ENCODE data around the gene IL25. TPM values are rescaled to one million over a fixed set of nuclear protein-coding genes. Genes with fewer than 3 reads are reported as not detected.
"Not testable (repeated sequence)": the region's sequence is repeated elsewhere in the genome, so short reads cannot be mapped to it uniquely, and the experiment has no call there.

IL25 gene
- total and polyA plus RNA-seq, 9 donors = not detected

DNA sequence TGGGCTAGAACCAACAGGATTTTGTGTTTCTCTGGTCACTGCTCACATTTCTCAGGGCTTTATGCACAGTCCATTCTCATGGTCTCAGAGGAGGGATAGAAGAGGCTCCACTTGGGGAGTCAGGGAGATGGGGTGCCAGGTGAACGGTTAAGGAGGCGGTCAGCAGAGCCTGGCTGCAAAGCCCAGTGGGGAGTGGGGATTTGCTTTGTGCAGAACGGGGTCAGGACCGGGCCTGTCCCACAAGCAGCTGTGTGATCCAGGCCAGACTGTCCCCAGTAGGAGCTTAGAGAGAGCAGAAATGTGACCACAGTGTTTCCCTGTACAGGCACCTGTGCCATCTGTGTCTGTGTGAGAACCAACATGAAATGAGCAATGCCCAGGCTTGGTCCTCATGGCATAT lies 8.4 kb downstream of the IL25 start:
- 55% methylated on average over 2 of the region's 4 CpGs for WGBS (ENCODE audit: insufficient coverage)
- Histone ChIP-seq H3K36me3 (ENCODE audit: control insufficient read depth, insufficient read depth, low read length) (no peaks in the 10 kb centered on the region), H3K4me3 (ENCODE audit: low read length) (no peak overlapping the region), H3K27ac (ENCODE audit: low read length) (no peak overlapping the region), H3K27me3 (ENCODE audit: control insufficient read depth, insufficient read depth, low read length) (peaks cover 8% of the 10 kb centered on the region), H3K4me1 (ENCODE audit: control insufficient read depth, insufficient read depth, low read length) (peaks cover 29% of the 10 kb centered on the region), H3K9me3 (replicated peaks; ENCODE audit: control insufficient read depth, low read depth, low read length) (no peaks in the 10 kb centered on the region)
- DNase-seq = no peak

DNA sequence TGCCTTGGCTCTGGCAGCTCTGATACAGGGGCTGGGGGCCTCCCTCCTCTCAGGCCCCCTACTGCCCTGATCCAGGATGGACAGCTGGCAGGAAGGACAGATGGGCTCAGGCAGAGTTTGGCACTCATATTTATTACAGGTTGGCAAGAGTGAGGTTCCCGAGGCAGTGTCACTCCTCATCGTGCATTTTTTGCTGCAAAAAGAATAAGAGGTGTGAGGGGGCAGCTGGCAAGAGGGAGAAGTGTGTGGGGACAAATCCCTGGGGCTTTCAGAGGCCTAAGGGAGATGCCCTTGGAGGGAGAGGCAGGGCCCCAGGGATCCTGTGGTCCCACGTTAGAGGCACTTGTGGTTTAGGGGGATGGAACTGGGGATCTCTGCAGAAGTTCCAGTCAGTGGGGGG lies 9.3 kb downstream of the IL25 start:
- peaks cover 23% of the 10 kb centered on the region for H3K4me1 ChIP-seq (ENCODE audit: control insufficient read depth, insufficient read depth, low read length)
- WGBS (ENCODE audit: insufficient coverage) = 65% methylated on average over 3 of the region's 3 CpGs
- H3K36me3 ChIP-seq (ENCODE audit: control insufficient read depth, insufficient read depth, low read length) = no peaks in the 10 kb centered on the region
- H3K9me3 ChIP-seq (replicated peaks; ENCODE audit: control insufficient read depth, low read depth, low read length) = no peaks in the 10 kb centered on the region
- no peak overlapping the region for H3K27ac ChIP-seq (ENCODE audit: low read length)
- no peak for DNase-seq
- H3K4me3 ChIP-seq (ENCODE audit: low read length) = no peak overlapping the region
- H3K27me3 ChIP-seq (ENCODE audit: control insufficient read depth, insufficient read depth, low read length) = peaks cover 3% of the 10 kb centered on the region

DNA sequence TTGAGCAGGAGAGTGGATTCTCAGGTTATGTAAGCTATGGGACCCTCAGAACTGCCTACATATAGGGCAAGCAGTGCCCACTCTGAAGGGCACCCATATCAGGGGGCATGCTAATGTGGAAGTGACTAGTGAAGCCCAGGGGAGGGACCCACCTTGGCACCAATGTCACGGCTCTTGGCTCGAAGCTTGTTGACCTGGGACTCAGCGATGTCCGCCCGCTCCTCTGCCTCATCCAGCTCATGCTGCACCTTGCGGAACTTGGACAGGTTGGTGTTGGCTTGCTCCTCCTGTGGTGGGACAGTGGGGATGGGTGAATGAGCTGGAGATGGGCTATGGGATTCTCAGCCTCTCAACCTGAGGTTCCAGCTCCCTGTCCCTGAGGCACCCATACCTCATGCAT lies 9.7 kb downstream of the IL25 start:
- Histone ChIP-seq H3K9me3 (replicated peaks; ENCODE audit: control insufficient read depth, low read depth, low read length) (no peaks in the 10 kb centered on the region), H3K27me3 (ENCODE audit: control insufficient read depth, insufficient read depth, low read length) (peaks cover 2% of the 10 kb centered on the region), H3K36me3 (ENCODE audit: control insufficient read depth, insufficient read depth, low read length) (no peaks in the 10 kb centered on the region), H3K4me1 (ENCODE audit: control insufficient read depth, insufficient read depth, low read length) (peaks cover 19% of the 10 kb centered on the region), H3K4me3 (ENCODE audit: low read length) (no peak overlapping the region), H3K27ac (ENCODE audit: low read length) (no peak overlapping the region)
- no peak for DNase-seq
- WGBS (ENCODE audit: insufficient coverage) = 100% methylated on average over 1 of the region's 6 CpGs

DNA sequence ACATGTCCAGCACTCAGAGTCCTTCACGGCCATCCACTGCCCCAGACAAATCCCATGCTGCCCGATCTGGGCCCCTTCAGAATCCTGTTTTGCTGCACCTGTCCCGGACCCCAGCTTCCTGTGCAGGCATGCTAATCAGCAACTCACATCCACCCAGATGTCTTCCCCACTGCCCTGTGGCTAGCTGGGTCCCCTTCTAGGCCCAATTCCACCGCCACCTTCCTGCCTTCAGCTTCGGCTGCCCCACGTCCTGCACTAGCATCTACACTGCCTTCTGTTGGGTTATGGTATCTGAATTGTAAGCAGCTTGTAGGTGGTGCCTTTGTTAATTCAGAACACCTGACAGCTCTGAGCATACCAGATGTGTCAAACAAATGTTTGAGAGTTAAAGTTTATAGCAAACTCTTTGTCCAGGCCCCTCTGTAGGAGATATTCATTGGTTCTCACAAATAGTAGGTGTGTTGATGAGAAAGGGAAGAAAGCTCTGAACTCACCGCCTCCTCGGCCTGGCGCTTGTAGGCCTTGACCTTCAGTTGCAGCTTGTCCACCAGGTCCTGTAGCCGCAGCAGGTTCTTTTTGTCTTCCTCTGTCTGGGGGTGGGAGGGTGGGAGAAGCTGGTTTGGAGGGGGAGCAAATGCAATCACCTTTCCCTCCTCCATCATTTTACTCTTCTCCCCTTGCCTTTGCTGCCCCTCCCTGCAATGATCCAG lies 10.3 kb downstream of the IL25 start:
- H3K4me3 ChIP-seq (ENCODE audit: low read length) = no peak overlapping the region
- peaks cover 18% of the 10 kb centered on the region for H3K4me1 ChIP-seq (ENCODE audit: control insufficient read depth, insufficient read depth, low read length)
- no peak for DNase-seq
- H3K36me3 ChIP-seq (ENCODE audit: control insufficient read depth, insufficient read depth, low read length) = no peaks in the 10 kb centered on the region
- no peak overlapping the region for H3K27ac ChIP-seq (ENCODE audit: low read length)
- 19% methylated on average over 3 of the region's 10 CpGs for WGBS (ENCODE audit: insufficient coverage)
- H3K27me3 ChIP-seq (ENCODE audit: control insufficient read depth, insufficient read depth, low read length) = peaks cover 2% of the 10 kb centered on the region
- no peaks in the 10 kb centered on the region for H3K9me3 ChIP-seq (replicated peaks; ENCODE audit: control insufficient read depth, low read depth, low read length)

DNA sequence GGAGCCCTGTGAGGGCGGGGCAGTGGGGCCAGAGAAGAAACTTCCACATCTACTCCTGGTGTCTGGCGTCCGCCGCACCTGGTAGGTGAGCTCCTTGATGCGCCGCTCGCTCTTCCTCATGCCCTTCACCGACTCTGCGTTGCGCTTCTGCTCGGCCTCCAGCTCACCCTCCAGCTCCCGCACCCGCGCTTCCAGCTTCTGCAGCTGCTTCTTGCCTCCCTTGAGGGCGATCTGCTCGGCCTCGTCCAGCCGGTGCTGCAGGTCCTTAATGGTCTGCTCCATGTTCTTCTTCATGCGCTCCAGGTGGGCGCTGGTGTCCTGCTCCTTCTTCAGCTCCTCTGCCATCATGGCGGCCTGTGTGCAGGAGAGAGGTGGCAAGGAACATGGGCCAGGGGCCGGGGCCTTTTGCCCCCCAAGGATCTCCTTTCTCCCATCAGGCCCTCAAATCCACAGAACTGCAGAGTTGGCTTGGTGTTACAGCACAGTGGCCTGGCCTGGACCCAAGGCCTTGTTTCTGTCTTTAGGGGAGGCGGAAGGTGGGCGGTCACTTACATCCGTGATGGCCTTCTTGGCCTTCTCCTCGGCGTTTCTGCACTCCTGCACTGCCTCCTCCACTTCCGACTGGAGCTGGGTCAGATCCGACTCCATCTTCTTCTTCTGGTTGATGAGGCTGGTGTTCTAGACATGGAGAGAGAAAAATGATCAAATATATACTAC lies 11.9 kb downstream of the IL25 start:
- H3K9me3 ChIP-seq (replicated peaks; ENCODE audit: control insufficient read depth, low read depth, low read length) = no peaks in the 10 kb centered on the region
- 90% methylated on average over 19 of the region's 29 CpGs for WGBS (ENCODE audit: insufficient coverage)

DNA sequence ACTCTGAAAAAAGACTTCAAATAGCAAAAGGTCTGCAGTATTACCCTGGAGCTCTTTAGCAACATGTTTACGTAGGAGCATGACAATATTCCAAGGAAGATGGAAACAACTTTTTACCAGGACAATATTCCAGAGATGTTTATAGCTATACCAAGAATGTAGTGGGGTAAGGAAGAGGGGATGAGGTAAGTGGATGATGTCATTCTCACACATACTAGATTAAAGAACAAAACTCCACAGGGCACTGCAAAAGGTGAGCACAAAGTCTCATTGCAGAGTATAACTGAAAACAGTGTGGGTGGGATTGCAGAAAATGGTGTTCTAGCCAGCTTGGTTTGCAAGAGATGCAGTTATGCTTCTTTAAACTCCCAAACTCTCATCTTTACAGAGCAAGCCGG lies 12.6 kb downstream of the IL25 start:
- Histone ChIP-seq H3K4me1 (ENCODE audit: control insufficient read depth, insufficient read depth, low read length) (peaks cover 13% of the 10 kb centered on the region), H3K36me3 (ENCODE audit: control insufficient read depth, insufficient read depth, low read length) (no peaks in the 10 kb centered on the region), H3K27me3 (ENCODE audit: control insufficient read depth, insufficient read depth, low read length) (peaks cover 3% of the 10 kb centered on the region), H3K9me3 (replicated peaks; ENCODE audit: control insufficient read depth, low read depth, low read length) (no peaks in the 10 kb centered on the region), H3K27ac (ENCODE audit: low read length) (no peak overlapping the region), H3K4me3 (ENCODE audit: low read length) (no peak overlapping the region)
- WGBS (ENCODE audit: insufficient coverage) = 22% methylated on average over 1 of the region's 2 CpGs
- no peak for DNase-seq

More for the DNA sequence above, 11.9 kb downstream of the IL25 start:
- H3K36me3 ChIP-seq (ENCODE audit: control insufficient read depth, insufficient read depth, low read length) = no peaks in the 10 kb centered on the region
- H3K4me1 ChIP-seq (ENCODE audit: control insufficient read depth, insufficient read depth, low read length) = peaks cover 18% of the 10 kb centered on the region
- no peak for DNase-seq
- H3K27ac ChIP-seq (ENCODE audit: low read length) = no peak overlapping the region
- no peak overlapping the region for H3K4me3 ChIP-seq (ENCODE audit: low read length)
- H3K27me3 ChIP-seq (ENCODE audit: control insufficient read depth, insufficient read depth, low read length) = peaks cover 3% of the 10 kb centered on the region

DNA sequence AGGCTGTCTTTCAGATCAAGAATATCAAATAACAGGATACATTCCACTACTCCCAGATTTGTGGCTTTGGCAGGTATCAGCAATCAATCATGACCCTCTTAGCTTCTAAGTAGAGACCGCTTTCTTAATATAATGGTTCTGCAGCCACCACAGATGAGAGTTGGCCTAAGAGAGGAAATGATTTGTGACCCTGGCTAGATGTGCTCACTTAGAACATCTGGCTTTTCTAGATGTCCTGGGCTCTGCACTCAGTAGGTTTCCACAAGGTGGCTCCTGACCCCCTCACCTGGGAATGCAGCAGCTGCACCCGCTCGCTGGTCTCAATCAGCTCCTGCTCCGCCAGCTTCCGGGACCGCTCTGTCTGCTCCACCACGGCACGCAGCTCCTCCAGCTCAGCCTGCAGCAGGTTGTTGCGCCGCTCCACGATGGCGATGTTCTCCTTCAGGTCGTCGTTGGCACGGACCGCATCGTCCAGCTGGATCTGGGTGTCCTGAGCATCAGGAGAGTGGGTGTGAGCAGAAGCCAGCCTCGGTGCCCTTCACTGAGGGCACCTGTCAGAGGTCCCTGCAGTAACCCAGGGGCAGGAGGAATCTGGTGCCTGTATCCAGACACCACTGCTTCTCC lies 13.1 kb downstream of the IL25 start:
- no peak for DNase-seq
- Histone ChIP-seq H3K4me3 (ENCODE audit: low read length) (no peak overlapping the region), H3K4me1 (ENCODE audit: control insufficient read depth, insufficient read depth, low read length) (peaks cover 8% of the 10 kb centered on the region), H3K27me3 (ENCODE audit: control insufficient read depth, insufficient read depth, low read length) (peaks cover 3% of the 10 kb centered on the region), H3K9me3 (replicated peaks; ENCODE audit: control insufficient read depth, low read depth, low read length) (no peaks in the 10 kb centered on the region), H3K27ac (ENCODE audit: low read length) (no peak overlapping the region), H3K36me3 (ENCODE audit: control insufficient read depth, insufficient read depth, low read length) (no peaks in the 10 kb centered on the region)
- 72% methylated on average over 10 of the region's 18 CpGs for WGBS (ENCODE audit: insufficient coverage)

DNA sequence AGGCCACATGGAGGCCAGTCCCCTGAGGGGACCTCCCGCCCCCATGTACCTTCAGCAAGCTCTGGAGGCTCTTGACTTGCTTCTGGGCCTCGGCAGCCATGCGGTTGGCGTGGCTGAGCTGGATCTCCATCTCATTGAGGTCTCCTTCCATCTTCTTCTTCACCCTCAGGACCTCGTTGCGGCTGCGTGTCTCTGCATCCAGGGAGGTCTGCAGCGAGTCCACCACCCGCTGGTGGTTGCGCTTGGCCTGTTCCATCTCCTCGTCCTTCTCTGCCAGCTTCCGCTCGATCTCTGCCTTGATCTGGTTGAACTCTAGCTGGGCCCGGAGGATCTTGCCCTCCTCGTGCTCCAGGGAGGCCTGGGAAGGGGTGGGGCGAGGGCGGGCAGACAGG lies 13.7 kb downstream of the IL25 start:
- H3K9me3 ChIP-seq (replicated peaks; ENCODE audit: control insufficient read depth, low read depth, low read length); H3K27ac ChIP-seq (ENCODE audit: low read length); H3K4me3 ChIP-seq (ENCODE audit: low read length); H3K27me3 ChIP-seq (ENCODE audit: control insufficient read depth, insufficient read depth, low read length); H3K36me3 ChIP-seq (ENCODE audit: control insufficient read depth, insufficient read depth, low read length); DNase-seq; H3K4me1 ChIP-seq (ENCODE audit: control insufficient read depth, insufficient read depth, low read length): not testable (repeated sequence)
- 84% methylated on average over 11 of the region's 17 CpGs for WGBS (ENCODE audit: insufficient coverage)

DNA sequence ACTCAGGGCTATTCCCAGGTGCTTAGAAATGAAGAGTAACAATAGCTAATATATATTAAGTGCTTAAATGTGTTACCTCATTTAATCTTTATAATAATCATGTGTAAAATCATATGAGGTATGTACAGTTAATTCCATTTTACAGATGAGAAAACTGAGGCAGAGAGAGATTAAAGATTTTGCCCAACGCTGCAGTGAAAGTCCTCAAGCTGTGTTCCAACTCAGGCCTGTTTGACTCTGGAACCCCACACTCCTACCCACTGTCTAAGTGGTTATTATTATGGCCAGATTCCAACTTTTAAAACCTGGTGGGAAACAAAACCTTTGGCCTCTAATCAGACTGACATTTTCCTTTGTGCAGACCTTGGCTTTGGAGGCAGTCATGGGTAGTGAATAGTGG lies 14.4 kb downstream of the IL25 start:
- no peak for DNase-seq
- no peak overlapping the region for H3K4me3 ChIP-seq (ENCODE audit: low read length)
- no CpG with 5 or more reads among the region's 1 CpG for WGBS (ENCODE audit: insufficient coverage)
- peaks cover 3% of the 10 kb centered on the region for H3K27me3 ChIP-seq (ENCODE audit: control insufficient read depth, insufficient read depth, low read length)
- H3K4me1 ChIP-seq (ENCODE audit: control insufficient read depth, insufficient read depth, low read length) = no peaks in the 10 kb centered on the region
- H3K36me3 ChIP-seq (ENCODE audit: control insufficient read depth, insufficient read depth, low read length) = no peaks in the 10 kb centered on the region
- H3K9me3 ChIP-seq (replicated peaks; ENCODE audit: control insufficient read depth, low read depth, low read length) = no peaks in the 10 kb centered on the region
- H3K27ac ChIP-seq (ENCODE audit: low read length) = no peak overlapping the region

Data from muscle of leg (tissue), 11 donors.